Measurements from ENCODE around the gene SMARCA2. TPM values are rescaled to one million over a fixed set of nuclear protein-coding genes. Genes with fewer than 3 reads are reported as not detected.

The SMARCA2 gene
- total and polyA plus RNA-seq, 10 of the 15 experiments (the other 5 are each of a cell fraction or from before 2014, with no cell fraction given): 100 to 392 (median 204) TPM

DNA sequence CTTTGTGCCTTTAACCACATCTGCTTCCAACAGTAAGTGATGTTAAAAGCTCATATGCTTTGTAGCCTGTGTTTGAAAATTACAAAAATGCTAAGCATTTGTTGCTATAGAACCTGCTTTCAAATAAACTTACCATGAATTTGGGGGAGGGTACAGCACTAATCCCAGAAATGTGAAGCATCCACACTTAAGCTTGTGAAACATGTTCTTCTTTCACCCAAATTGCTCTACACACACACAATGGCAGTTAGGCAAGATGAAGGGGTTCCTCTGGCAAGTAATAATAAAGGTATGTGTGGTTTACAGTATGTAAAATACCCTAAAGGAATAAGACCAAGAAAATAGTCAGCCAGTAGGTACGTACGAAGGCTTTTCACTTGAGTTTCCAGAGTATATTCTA lies 165.6 kb downstream of the SMARCA2 start (continued):
- no peak for TF ChIP-seq MEF2B (IDR thresholded peaks at IDR 0.05; ENCODE audit: partially characterized antibody, poor library complexity, severe bottlenecking)
- no peak for TF ChIP-seq RBBP5 (conservative IDR thresholded peaks at IDR 0.05)
- TF ChIP-seq SRF (IDR thresholded peaks at IDR 0.05; ENCODE audit: low read depth in 2 of 2, low read length in 2 of 2): no peak

DNA sequence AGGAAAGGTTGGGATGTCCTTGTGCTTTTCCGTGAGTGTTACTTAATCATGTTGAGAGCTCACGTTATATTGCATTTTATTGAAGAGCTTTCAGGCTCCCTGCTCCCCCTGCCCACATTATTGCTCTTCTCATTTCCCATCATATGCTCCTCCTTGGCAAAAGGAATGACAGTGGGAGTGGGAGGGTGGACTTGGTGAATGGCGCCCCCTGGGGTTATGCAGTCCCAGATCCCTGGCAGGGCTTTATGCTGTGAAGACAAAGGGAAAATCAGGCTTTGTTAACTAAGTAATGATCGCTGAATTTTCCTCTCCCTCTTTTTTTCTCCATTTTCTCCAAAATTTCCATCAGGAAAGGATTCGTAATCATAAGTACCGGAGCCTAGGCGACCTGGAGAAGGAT lies 166.6 kb downstream of the SMARCA2 start:
- peak; percentile 51 for ATAC-seq
- ChIA-PET POLR2A (no interaction called here), RAD21 (ENCODE audit: unreplicated experiment) (interaction anchor here (1.0 to 4.4 kb wide), 3 partner anchors 35 to 240 kb away, joined by 3 to 23 read pairs (median 4); no protein-coding TSS in a partner anchor), SMC1A (ENCODE audit: uncharacterized antibody, unreplicated experiment) (interaction anchor here (0.7 to 3.3 kb wide), 11 partner anchors 10 to 239 kb away, joined by 3 to 13 read pairs (median 4); no protein-coding TSS in a partner anchor), CTCF (interaction anchor here (0.7 to 6.0 kb wide), 9 partner anchors 10 to 464 kb away, joined by 3 to 61 read pairs (median 4); no protein-coding TSS in a partner anchor)
- no peak overlapping the region for H2AFZ ChIP-seq (ENCODE audit: control insufficient read depth, low read depth, low read length)
- no peaks in the 10 kb centered on the region for H4K20me1 ChIP-seq (ENCODE audit: control insufficient read depth, insufficient read depth)
- H3K4me2 ChIP-seq (ENCODE audit: control insufficient read depth, insufficient read depth): no peak overlapping the region
- BruUV-seq (replicated peaks): no TSS peak
- peaks cover 7 to 39% of the 10 kb centered on the region in 2 experiments for H3K36me3 ChIP-seq (ENCODE audit: control insufficient read depth in 2 of 2, insufficient read depth in 2 of 2, low read length in 1 of 2)
- H3K27ac ChIP-seq (ENCODE audit: control insufficient read depth, insufficient read depth): no peak overlapping the region
- H3K9ac ChIP-seq (ENCODE audit: control insufficient read depth, insufficient read depth, low read length): no peak overlapping the region
- H3K79me2 ChIP-seq (ENCODE audit: control insufficient read depth, insufficient read depth, low read length): no peaks in the 10 kb centered on the region; the same call in none of the 2 replicates
- no peaks in the 10 kb centered on the region for H3K27me3 ChIP-seq (replicated peaks in 1 of 2; ENCODE audit: control insufficient read depth in 2 of 2, insufficient read depth in 2 of 2, low read length in 1 of 2)
- TF ChIP-seq SREBF2 (IDR thresholded peaks at IDR 0.05; ENCODE audit: low read length) (no peak), ESRRA (IDR thresholded peaks at IDR 0.05; ENCODE audit: low read length) (no peak), RAD21 (IDR thresholded peaks at IDR 0.05; ENCODE audit: insufficient read depth, low read depth, low read length) (peak; percentile 48), SMC3 (IDR thresholded peaks at IDR 0.05; ENCODE audit: borderline replicate concordance, low read length) (peak; percentile 40; the same call in 1 of the 2 replicates), HDAC2 (IDR thresholded peaks at IDR 0.05) (no peak)
- TF ChIP-seq, protein P1, sequence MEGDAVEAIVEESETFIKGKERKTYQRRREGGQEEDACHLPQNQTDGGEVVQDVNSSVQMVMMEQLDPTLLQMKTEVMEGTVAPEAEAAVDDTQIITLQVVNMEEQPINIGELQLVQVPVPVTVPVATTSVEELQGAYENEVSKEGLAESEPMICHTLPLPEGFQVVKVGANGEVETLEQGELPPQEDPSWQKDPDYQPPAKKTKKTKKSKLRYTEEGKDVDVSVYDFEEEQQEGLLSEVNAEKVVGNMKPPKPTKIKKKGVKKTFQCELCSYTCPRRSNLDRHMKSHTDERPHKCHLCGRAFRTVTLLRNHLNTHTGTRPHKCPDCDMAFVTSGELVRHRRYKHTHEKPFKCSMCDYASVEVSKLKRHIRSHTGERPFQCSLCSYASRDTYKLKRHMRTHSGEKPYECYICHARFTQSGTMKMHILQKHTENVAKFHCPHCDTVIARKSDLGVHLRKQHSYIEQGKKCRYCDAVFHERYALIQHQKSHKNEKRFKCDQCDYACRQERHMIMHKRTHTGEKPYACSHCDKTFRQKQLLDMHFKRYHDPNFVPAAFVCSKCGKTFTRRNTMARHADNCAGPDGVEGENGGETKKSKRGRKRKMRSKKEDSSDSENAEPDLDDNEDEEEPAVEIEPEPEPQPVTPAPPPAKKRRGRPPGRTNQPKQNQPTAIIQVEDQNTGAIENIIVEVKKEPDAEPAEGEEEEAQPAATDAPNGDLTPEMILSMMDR (IDR thresholded peaks at IDR 0.05 in 2 of 3, conservative IDR thresholded peaks at IDR 0.05 in 1 of 3; ENCODE audit: control insufficient read depth in 2 of 3, extremely low read depth in 1 of 3, insufficient read depth in 1 of 3, low read depth in 3 of 3, low read length in 3 of 3): peak; percentile 45 to 49 (median 48); a peak in 5 of 6 replicates
- TF ChIP-seq, protein P2, sequence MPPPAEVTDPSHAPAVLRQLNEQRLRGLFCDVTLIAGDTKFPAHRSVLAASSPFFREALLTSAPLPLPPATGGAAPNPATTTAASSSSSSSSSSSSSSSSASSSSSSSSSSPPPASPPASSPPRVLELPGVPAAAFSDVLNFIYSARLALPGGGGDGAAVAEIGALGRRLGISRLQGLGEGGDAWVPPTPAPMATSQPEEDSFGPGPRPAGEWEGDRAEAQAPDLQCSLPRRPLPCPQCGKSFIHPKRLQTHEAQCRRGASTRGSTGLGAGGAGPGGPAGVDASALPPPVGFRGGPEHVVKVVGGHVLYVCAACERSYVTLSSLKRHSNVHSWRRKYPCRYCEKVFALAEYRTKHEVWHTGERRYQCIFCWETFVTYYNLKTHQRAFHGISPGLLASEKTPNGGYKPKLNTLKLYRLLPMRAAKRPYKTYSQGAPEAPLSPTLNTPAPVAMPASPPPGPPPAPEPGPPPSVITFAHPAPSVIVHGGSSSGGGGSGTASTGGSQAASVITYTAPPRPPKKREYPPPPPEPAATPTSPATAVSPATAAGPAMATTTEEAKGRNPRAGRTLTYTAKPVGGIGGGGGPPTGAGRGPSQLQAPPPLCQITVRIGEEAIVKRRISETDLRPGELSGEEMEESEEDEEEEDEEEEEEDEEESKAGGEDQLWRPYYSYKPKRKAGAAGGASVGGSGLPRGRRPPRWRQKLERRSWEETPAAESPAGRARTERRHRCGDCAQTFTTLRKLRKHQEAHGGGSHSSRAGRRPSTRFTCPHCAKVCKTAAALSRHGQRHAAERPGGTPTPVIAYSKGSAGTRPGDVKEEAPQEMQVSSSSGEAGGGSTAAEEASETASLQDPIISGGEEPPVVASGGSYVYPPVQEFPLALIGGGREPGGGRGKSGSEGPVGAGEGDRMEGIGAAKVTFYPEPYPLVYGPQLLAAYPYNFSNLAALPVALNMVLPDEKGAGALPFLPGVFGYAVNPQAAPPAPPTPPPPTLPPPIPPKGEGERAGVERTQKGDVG (CRISPR knock-in tag; IDR thresholded peaks at IDR 0.05): no peak
- 97% methylated on average over 7 of the region's 7 CpGs for WGBS (ENCODE audit: insufficient coverage, insufficient replicate concordance, low lambda C conversion rate, missing lambda C conversion rate)
- no peak for DNase-seq (ENCODE audit: low read depth, low spot score)
- no peaks in the 10 kb centered on the region for H3K9me3 ChIP-seq (replicated peaks; ENCODE audit: control insufficient read depth, insufficient read depth, low read length)
- in situ Hi-C loops (cut with MboI) (no loop called here), intact Hi-C loops (cut with micrococcal nuclease; ENCODE audit: unreplicated experiment) (loop anchor here (2.0 kb wide), 1 partner anchor 49 kb away; no protein-coding TSS in a partner anchor)
- no peaks in the 10 kb centered on the region for H3K4me1 ChIP-seq (ENCODE audit: control insufficient read depth, insufficient read depth, low read length)
- no peak for FAIRE-seq
- H3K4me3 ChIP-seq: no peak overlapping the region

Data from GM12878 (cell line).